Stimulated activated CD4-positive, alpha-beta T cell treated with anti-CD3 and anti-CD28 coated beads, Interleukin-2, amount 100 ng/mL, for 4 hours (primary cell): ENCODE data around the gene GASK1A.

Source experiments
- DNase-seq: peaks from one replicate; pipeline ENCODE4 v3.0.0-alpha.2; 2020; ENCODE audit warnings: low read depth

Gene GASK1A

DNA sequence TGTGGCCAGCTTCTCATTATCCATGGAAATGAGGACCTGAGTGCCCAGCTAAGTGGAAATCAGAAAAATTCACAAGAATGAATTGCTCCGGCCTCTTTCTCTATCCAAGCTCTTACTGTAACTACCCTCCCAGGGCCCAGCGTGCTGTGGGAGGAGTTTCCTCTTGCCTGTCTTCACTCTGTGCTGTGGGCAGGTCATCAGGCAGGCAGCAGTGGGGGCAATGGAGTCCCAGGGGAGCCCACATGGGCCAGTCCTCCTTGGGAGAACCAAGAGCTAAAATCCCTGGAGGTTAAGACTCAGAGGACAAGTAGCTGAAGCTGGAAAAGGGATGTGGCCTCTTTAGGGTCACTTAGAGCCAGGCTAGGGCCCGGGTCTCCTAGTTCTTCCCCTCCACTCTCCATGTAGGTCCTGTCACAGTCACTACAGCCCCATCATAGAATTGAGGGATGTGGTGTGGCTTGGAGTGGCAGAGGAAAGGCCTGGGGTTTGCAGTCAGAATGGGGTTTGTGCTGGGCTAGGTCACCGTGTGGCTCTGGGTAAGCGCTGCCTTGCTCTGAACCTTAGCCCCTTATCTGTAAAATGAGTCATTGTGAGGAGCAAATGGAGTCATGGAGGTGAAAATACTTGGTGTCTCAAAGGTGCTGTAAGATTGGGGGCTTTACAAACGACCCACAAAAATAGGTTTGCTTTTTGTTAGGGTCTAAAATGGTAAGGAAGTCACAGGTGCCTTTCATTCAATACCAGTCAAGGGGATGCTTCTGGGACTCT, 3.7 kb downstream of the GASK1A start:
- no peak for DNase-seq

DNA sequence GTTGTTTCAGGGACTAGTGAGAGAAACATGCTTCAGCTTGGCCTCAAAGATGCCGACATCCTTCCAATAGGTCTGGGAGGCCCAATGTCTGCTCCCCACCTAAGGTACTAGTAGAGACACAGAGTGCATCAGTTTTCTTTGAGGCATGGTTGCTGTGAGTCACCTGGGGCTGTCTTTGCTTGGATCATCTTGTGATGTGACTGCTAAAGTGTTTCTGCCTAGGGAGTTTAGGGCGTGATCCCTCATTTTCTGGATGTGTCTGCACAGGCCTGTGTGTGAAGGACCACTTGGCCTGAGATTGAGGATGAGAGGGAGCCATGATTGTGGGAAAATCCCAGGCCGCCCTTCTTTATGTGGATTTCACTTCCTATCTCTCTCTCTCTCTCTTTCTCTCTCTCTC, 4.8 kb downstream of the GASK1A start:
- DNase-seq: no peak

DNA sequence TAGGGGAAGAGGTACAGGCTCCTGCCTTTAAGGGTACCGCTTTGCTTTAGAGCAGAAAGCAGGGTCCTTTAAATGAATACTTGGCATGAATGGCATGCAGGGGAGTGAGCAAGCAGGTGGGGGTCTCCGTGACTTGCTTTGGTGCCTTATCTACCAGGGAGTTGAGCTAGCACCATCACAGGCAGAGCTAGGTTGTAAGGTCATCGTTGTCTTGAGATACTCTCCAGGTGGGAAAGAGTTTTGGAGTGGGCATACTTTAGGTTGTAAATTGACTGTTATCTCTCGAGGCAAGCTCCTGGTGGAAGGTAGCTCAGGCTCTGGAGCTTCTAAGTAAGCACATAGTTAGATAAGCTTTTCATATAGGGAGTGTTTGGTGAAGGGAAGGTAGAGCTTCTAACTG, 5.6 kb downstream of the GASK1A start:
- DNase-seq: no peak

DNA sequence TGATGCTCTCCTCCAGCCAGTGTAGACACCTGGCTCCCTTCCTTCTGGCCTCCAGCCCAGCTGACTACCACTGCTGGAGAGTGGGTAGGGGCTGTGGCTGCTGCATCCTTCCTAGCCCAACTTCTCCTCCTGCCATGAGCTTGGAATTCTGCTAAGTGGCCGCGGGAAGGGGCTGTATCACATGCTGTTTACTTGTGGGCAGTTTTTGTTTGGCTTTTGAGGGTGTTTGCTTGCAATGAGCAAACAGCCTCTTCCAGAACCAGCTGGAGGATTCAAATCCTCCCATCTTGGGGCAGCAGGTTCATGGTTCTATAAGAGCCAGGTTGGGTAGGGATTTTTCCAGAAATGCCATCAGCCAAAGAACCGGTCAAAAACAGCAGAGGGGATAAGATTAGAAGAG, 9.0 kb downstream of the GASK1A start:
- no peak for DNase-seq

DNA sequence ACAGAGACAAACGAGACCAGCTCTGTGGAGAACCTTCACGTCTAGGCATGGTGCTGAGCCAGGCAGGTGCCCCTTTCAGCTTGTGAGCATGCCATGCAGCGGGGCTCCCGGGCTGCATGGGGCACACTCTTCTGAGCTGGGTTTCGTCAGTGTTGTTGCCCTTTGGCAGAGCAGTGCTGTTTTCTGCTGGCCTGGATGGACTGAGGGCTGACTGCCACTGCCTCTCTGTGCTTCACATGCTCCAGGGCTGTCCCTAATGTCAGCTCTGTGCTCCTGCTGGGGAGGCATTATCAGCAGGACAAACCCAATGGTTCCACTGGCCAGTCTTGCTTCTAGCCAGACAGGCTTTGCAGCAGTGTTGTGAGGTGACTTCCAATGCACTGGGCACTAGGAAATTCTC, 9.5 kb downstream of the GASK1A start:
- no peak for DNase-seq

DNA sequence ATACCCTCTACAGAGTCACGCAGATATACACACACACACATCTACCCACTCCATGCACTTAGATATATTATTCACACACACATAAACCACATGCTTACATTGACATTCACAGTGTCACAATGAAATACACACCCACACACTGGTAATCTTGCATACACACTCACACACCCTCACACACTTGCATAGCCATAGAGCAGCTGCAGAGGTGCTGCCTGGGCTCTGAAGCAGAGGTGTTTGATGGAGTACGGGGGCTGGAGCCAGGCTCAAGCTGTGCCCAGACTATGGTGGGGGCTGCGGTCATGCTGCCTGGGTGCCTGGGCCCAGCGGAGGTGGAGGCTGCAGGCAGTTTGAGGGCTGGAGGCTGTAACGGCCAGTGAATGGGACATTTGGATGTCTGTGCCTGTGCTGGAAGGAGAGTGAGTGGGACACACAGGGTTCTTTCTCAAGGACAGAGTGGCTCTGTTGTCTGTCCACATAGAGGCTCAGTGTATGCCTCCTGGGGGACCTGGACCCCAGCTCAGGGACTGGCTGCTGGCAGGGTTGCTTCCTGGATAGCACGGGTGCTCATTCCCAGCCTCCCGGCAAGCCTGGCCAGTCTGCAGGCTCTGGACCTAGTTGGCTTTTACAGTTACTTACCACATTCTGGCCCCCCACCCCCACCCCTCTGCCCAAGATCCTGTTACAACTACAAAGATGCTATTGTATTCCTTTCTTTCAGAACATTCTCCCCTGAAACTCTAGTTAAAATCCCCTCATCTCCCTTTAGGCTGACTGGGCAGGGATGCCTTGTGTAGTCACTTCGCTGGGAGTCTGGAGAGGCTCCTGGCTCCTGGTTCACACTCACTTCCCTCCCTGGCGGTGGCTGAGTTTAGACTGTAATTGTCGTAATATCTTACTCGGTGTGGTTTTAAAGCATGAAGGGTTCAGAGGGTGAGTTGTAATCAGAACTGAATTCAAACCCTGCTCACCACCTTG, 12.5 kb downstream of the GASK1A start:
- no peak for DNase-seq

DNA sequence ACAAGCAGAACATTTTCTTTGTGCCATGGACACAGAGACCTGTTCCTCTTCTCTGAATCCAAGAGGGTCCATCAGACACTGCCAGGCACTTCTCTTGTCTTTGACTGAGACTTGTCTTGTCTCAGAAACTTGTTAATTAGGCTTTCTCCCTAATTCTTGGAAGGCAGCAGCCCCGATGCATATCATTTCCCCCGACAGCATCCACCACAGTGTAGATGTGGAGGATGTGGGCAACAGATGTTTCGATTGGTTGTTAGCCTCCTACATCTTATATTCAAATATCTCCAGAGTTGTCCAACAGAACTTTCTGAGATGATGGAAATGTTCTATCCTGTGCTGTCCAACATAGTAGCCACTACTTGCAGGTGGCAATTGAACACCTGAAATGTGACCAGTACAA, 15.5 kb downstream of the GASK1A start:
- DNase-seq: no peak

DNA sequence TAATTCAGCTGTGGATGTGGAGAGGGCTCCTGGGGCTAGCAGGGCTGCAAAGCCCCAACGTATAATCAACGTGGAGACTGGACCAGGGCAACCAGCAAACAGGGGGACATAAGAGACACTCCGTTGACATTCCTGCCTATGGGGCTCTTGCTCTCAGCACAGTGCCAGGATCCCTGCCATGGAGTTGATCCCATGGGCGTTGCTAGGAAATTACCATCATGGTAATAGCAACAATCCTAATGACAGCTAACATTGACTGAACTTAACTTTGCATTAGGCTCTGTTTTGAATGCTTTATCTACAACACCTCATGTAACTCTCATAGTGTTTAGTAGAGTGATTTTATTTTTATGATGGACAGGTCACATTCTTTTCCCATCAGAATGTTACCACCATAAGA, 16.9 kb downstream of the GASK1A start:
- DNase-seq: no peak

DNA sequence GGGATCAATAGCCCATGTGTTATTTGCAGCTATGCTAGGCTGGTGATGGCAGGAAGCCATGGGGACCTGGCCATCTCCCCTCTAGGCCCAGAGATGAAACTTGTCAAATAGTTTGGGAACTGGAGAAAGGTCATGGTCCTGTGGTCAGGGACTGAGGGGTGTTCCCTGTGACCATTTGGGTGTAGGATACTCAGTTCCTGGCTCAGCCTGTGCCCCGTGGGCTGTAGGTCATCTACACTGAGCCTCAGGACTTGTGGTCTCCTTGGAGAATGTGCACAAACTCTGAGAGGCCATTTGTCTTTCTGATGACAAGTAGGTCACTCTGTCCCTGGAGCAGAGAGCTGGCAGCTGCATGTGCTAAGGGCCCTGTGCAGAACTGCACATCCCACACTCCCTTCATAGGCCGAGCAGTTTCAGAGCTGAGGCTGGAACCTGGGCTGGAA, 17.5 kb downstream of the GASK1A start:
- no peak for DNase-seq

DNA sequence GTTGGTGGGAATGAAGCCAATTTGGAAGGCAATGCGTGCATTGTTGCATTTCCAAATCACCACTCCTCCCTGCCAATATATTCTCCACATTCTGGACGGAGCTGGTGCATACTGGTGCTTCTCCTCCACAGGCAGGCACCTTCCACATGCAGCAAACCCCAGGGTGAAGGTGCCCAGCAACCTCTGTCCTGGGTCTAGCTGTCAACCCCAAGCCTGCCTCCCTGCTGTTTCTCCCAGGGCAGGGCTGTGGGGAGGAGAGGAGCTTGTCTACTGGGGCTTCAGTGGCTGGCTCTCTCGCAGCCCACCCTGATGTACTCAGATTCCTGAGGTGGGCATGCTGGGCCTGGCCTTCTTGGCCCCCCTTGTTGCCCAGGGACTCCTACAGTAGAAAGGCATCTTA, 20.1 kb downstream of the GASK1A start:
- DNase-seq: no peak

DNA sequence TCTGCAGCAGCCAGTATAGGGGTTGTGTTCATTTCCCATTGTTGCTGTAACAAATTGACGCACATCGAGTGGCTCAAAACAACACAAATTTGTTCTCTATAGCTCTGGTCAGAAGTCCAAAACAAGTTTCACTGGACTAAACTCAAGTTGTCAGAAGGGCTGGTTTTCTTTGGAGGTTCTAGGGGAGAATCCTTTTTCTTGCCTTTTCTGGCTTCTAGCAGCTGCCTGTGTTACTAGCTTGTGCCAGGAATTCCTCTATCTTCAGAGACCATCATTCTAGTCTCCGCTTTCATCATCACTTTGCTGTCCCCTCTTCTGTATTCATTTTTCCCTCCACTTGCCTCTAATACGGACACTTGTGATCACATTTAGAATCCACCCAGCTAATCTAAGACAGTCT, 20.5 kb downstream of the GASK1A start:
- no peak for DNase-seq

DNA sequence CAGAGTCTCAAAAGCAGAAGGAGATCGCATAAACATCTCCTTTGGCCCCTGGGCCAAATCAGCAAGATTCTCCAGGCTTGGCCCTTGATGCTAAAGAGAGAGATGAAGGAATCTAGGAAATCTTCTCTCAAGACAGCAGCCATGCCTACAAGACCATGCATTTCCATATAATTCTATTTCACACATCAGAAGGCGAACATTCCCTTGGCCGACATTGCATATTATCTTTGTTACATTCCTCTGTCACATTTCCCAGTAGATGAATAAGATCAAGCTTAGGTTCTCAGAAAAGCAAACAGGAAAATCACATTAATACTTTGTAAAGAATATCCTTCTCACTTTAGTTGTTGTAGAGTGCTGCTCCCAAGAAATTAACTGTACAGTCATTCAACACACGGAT, 21.3 kb downstream of the GASK1A start:
- no peak for DNase-seq

DNA sequence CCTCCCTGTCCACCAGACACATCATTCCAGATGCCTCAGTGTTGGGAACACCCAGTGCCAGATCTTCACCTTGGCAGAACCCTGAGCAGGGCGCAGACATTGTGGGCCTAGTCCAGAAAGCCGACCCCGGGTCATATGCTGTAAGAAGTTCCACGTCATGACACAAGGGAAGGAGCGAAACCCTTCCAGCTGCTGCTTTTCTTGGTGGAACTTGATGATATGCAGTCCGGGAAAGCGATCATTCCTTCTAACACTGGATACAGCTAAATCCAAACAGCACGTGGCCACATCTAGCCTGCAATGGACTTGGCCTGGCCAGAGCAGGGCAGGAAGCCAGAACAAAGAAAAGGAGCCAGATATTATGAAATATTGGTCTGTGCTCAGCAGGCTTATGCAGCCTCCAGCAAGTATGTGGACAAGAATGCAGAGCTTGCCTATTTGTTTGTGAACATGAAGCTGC, 22.0 kb downstream of the GASK1A start:
- no peak for DNase-seq

DNA sequence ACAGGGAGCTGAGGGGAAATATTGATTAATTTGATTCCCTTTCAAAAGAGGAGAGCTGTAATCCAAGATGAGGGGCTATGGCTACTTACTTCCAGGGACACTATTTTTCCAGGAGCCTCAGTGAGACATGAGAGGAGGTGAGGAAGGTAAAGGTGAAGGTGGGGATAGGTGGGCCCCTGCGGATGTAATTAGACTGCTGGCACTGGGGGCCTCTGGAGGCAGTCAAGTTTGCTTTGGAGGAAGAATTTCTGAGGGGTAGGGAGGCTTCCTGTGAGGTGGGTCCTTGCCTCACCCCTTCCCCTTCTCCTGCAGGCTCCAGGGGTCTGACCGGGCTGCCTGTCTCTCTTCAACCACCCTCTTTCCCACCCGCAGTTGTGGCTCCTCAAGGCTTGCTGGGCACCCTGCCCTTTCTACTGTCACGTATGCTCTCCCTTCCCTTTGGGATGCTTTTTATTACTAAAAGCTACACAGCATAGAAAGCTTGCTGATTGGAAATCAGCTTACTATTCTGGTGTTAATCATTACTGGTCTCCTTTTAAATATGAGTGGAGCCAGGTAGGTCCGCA, 22.5 kb downstream of the GASK1A start:
- no peak for DNase-seq

DNA sequence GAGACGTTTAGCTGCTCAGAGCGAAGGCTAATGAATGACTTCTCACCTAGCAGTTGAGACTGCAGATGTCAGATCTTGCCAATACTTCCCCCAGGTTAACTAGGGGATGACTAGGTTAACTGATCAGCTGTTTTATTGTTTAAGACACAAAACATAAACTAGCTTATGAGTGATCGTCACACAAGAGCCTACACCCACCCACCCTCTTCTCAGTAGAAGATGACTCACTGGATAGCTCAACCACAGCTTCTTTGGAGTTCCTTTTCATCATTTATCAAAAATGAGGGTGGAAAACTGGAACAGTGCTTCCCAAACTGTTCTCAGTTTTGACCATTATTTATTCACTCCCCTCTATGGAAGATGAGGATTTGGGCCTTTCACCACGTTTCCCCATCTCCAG, 25.2 kb downstream of the GASK1A start:
- no peak for DNase-seq

DNA sequence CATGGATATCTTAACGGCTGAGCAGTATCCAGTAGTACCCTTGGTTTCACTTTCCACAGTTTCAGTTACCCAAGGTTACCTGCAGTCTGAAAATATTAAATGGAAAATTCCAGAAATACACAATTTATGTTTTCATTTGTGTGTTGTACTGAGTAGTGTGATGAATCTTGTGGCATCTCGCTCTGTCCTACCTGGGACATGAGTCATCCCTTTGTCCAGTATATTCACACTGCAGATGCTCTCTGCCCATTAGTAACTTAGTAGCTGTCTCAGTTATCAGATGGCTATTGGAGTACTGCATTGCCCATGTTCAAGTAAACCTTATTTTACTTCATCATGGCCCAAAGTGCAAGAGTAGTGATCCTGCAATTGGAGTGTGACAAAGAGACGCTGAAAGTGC, 26.1 kb downstream of the GASK1A start:
- DNase-seq: no peak

DNA sequence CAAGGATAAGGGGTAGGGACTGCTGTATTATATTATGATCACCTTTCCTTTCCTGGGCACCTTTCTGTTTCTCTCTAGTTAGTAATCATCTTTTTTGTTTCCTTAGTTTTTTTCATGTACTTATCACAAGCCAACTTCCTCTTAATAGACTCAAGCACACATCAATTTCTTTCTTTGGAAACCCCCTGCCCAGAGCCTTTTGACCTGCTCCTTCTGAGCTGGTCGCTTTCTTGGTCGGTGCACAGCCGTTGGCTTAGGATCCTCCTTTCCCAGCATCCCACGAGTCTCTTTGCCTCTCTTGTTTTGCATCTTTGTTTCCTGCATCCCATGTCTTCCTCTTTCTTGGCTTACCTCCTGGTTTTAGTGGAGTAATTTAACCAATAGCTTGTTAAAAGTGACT, 26.9 kb downstream of the GASK1A start:
- no peak for DNase-seq

DNA sequence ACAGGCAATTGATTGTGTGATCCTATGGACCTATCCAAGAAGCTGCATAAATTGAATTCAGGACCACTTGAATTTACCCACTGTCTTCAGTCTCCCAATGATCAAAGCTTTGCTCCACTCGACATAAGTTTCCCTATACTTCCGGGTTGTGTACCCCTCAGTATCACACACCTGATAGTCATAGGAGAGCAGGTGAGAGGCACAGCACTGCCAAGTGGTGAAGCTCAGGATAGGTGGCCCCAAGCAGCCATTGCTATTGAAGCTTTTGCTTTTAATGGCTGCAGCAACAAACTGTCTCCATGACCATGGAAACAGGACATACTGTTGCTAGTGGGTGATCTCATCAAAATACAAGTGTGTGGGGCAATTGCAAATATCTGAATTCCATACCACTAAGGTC, 27.7 kb downstream of the GASK1A start:
- DNase-seq: no peak

DNA sequence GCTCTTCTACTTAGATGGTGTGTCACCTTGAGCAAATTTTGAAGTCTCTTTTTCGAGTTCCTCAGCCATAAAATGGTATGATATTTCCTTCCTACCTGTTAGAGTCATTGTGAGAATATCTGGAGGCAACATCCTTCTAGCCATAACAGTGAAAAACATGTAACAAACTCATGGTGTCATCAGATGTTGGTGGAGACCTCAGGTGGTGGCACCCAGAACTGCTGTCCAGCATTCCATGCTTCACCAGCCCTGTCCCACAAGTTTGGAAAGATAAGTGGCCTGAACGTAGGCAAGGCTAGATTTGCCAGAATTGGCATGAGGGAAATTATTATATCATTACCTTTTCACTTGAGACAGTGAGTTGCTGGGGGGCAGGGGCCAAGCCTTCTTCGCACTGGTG, 30.4 kb downstream of the GASK1A start:
- no peak for DNase-seq

DNA sequence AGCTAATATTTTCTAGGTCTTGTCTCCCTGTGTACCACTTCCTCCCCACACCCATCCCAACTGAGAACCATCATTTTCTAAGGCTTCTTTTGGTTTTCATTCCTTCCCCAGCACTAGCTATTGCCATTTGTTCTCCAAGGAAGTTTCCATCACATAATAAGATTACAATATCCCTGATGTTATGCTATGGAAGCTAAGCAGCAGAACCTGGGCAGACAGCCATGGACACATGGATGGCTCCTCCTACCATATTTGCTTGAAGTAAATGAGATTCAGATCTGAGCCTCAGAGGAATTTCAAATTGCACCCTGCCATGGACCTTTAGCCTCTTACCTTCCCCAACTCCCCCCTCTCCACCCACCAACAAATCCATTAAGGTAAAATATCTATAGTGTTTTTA, 31.5 kb downstream of the GASK1A start:
- DNase-seq: no peak

DNA sequence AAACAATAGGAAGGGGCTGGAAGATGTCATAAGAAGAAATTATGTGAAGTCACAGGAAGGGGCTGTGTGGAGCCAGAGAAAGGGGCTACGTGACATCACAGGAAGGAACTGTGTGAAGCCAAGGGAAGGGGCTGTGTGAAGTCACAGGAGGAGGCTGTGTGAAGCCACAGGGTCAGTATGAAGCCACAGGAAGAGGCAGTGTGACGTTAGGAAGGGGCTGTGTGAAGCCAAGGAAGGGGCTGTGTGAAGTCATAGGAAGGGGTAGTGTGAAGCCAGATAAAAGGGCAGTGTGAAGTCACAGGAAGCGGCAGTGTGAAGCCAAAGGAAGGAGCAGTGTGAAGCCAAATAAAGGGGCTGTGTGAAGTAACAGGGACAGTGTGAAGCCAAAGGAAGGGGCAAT, 32.5 kb downstream of the GASK1A start:
- no peak for DNase-seq

DNA sequence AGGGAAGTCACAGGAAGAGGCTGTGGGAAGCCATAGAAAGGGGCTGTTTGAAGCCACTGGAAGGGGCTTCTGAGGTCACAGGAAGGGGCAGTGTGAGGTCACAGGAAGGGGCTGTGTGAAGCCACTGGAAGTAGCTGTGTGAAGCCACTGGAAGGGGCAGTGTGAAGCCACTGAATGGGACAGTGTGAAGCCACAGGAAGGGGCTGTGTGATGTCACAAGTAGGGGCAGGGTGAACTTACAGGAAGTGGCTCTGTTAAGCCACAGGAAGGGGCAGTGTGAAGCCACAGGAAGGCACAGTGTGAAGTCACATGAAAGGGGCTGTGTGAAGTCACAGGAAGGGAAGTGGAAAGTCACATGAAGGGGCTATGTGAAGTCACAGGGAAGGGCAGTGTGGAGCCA, 33.1 kb downstream of the GASK1A start:
- DNase-seq: no peak

DNA sequence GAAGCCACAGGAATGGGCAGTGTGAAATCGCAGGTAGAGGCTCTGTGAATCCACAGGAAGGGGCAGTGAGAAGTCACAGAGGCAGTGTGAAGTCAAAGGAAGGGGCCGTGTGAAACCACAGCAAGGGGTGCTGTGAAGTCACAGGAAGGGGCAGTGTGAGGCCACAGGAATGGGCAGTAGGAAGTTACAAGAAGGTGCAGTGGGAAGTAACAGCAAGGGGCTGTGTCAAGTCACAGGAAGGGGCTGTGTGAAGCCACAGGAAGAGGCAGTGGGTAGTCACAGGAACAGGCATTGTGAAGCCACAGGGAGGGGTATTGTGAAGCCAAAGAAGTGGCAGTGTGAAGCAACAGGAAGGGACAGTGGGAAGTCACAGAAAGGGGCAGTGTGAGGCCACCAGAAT, 34.1 kb downstream of the GASK1A start:
- no peak for DNase-seq
